NCI-H146 (cell line): ENCODE measurements around the gene GUSB.
"Not testable (repeated sequence)": the region's sequence is repeated elsewhere in the genome, so short reads cannot be mapped to it uniquely, and the experiment has no call there.

Experiments
- DNase-seq: peaks from one replicate; lab custom pipeline; 2025; lab: John Stamatoyannopoulos, UW

The GUSB gene

DNA sequence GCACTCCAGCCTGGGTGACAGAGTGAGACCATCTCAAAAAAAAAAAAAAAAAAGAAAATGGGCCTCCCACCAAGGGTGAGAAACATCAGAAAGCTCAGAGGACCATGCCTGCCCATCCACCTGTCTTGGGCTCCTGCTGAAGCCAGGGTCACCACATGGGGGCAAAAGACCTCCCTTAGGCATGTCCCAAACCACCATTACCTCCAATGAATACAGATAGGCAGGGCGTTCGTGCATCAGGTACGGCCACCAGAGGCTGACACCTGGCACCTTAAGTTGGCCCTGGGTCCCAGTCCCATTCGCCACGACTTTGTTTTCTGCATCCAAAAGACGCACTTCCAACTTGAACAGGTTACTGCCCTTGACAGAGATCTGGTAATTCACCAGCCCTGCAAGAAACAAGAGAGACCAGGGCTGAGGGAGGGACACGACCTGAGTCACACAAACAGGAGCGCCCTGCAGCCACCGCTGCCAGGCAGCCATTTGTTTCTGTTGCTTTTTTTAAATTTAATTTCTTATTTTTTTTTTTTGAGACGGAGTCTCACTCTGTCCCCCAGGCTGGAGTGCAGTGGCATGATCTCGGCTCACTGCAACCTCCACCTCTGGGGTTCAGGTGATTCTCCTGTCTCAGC lies 6.1 kb downstream of the GUSB start:
- DNase-seq: no peak

DNA sequence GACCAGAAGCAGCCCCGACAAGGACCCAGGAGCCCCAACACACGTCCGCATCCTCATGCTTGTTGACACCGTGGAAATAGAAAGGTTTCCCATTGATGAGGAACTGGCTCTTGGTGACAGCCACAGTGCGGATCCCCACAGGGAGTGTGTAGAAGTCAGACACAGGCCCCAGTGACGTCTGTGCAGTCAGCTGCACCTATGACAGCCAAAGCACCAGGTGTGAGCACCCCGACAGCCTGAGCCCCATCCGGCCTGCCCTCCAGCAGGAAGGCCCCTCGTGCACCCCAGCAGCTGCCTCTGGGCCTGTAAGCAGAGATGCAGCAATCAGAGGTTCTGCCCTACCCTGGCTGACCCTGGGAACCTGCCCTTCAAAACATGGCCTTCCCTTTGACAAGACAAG lies 7.1 kb downstream of the GUSB start:
- DNase-seq: no peak

DNA sequence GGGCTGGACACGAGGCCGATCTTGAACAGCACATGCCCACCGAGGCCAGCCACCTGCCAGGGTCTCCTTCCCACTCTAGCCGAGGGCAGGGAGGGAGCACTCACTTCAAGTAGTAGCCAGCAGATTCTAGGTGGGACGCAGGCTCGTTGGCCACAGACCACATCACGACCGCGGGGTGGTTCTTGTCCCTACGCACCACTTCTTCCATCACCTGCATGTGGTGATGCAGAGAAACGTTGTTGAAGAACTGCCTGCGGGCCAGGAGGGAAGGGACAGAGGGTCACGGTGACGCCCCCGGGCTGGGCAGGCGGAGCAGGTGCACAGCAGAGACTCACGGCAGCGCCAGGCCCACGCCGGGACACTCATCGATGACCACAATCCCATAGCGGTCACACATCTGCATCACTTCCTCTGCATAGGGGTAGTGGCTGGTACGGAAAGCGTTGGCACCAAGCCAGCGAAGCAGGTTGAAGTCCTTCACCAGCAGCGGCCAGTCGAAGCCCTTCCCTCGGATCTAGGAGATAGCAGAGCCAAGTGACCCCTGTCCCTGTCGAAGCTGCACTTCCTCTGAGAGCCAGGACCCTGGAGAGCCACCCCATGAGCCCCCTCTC lies 7.7 kb downstream of the GUSB start:
- no peak for DNase-seq

DNA sequence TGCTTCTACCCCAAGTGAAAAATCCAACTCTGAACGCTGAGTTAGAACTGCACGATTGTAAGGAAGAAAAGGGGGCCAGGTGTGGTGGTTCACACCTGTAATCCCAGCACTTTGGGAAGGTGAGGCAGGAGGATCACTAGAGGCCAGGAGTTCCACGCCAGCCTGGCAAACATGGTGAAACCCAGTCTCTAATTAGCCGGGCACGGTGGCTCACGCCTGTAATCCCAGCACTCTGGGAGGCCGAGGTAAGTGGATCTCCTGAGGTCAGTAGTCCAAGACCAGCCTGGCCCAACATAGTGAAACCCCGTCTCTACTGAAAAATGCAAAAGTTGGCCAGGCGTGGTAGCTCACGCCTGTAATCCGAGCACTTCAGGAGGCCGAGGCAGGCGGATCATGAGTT lies 9.0 kb downstream of the GUSB start:
- no peak for DNase-seq

DNA sequence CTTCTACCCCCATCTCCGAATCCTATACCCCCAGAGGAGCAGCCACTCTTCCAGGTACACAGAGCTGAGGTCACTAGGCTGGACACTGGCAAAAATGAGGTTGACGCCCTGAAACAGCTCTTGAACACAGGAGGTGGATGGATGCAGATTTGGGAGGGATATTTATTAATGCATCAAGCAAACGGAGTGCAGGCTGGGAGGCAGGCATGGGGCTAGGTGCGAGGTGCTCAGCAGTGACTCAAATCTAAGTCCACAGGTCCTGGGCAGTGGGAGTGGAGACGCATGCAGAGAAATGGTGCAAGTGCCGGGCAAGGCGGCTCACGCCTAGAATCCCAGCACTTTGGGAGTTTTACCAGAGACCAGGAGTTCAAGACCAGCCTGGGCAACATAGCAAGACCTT lies 11.0 kb downstream of the GUSB start:
- no peak for DNase-seq

DNA sequence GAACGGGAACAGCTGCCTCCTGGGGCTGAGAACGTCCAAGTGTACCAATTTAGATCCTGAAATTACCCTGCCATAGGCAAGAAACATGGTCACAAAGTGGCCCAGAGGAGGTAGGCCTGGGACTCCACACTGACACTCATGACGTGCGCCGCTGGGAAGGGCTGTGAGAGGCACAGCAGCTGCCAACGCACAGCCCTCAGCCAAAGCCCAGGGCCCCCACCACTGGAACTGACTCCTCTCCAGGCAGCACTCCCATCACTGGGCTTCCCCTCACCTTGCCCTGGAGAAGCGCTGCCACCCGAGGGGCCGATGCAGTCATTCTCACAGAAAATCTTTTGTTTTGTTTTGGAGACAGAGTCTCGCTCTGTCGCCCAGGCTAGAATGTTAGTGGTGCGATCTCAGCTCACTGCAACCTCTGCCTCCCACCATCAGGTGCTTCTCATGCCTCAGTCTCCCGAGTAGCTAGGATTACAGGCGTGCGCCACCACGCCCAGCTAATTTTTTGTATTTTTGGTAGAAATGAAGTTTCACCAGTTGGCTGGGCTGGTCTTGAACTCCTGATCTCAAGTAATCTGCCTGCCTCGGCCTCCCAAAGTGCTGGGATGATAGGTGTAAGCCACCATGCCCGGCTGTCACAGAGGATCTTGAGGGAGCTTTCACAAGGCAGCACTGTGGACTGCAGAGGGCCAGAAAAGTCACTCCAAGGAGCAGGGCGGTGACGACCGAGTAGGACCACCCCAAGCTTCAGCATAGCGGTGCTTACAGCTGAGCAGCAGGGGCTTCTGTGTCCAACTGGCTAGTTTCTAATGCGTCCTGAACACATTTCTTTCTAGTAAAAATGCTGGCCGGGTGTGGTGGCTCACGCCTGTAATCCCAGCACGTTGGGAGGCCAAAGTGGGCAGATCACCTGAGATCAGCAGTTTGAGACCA lies 13.5 kb downstream of the GUSB start:
- DNase-seq: no peak

DNA sequence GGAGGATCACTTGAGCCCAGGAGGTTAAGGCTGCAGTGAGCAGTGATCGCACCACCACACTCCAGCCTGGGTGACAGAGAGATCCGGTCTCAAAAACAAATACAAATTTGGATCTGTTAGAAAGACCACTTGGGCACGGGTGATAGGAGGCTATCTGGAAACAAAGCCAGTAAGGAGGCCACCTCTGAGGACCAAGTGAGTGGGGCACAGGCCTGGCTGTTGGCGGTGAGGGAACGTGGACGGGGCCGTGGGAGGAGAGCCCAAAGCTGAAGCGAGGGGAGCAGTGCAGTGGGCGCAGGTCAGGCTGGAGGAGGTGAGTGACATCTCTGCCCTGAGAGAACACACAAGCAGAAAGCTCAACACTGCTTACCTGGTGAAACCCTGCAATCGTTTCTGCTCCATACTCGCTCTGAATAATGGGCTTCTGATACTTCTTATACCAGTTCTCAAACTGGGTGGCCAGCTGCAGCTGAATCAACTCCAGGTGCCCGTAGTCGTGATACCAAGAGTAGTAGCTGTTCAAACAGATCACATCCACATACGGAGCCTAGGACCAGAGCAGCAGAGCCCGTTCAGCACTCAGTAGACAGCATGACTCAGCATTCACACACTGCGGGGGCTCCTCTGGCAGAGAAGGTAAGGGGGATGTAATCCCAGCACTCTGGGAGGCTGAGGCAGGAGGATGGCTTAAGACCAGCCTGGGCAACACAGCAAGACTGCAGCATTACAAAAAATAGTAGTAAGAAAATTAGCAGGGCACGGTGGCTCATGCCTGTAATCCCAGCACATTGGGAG lies 14.5 kb downstream of the GUSB start:
- no peak for DNase-seq

DNA sequence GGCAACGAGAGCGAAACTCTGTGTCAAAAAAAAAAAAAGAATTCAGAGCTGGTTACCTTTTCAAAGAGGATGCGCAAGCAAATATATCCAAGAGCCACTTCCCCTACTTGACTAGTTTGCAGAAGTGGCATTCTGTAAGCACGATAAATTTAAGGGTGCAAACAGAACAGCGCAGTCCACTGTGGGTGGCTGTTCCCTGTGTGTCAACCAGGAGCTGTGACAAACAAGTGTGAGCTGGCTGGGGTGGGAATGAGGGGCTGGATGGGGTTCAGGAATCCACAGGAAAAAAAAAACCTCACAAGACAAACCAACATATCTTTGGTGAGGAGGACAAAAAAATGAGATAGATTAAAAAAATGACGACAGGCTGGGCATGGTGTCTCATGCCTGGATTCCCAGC lies 15.9 kb downstream of the GUSB start:
- no peak for DNase-seq

DNA sequence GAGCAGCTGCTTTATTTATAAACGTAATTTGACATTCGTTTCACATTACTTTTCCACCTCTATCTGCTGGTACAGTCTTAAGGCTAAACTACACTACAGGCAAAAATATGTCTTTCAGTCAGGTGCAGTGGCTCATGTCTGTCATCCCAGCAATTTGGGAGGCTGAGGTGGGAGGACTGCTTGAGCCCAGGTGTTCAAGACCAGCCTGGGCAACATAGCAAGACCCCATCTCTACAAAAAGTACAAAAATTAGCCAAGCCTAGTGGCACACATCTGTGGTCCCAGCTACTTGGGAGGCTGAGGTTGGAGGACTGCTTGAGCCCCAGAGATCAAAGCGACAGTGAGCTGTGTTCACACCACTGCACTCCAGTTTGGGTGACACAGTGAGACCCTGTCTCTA lies 17.3 kb downstream of the GUSB start:
- not testable (repeated sequence) for DNase-seq

DNA sequence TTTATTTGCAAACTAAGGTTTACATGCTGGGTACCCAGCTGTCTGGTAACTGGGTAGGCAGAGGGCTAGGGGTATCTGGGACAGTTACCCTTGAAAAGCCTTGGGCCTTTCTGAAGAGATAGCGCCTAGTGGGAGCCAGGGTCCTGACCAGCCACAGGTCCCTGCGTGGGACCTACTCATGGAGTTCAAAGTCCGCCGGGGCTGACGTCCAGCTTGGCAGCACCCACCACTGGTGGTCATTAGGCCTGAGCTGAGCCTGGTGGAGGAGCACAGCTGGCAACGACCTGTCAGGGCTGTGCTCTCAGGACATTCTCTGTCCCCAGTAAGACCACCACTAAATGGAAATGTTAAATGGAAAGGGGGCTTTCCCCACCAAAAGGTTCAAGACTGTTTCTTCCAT lies 20.0 kb downstream of the GUSB start:
- DNase-seq: no peak

DNA sequence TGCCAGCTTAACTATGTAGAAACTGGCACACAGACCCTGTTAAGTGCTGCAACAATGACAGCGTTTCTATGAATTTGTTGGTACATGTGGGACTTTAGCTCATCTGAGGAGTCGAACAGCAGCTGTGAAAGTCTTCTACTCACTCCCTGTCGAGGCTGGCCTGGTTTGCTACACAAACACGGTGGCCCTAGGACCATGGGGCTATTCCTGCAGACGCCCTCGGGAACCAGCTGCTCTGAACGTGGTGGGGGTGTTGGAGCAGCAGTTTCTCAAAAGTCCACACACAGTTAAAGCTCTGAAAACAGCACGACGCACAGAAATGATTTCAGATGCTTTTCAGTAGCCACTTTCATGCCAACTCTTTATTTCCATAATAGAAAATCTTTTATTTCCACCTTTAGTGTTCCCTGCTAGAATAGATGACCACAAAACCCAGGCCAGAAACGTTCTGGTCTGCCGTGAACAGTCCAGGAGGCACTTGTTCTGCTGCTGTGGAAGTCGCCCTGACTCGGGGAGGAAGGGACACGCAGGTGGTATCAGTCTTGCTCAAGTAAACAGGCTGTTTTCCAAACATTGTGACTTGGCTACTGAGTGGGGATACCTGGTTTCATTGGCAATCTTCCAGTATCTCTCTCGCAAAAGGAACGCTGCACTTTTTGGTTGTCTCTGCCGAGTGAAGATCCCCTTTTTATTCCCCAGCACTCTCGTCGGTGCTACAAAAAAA lies 21.5 kb downstream of the GUSB start:
- no peak for DNase-seq

DNA sequence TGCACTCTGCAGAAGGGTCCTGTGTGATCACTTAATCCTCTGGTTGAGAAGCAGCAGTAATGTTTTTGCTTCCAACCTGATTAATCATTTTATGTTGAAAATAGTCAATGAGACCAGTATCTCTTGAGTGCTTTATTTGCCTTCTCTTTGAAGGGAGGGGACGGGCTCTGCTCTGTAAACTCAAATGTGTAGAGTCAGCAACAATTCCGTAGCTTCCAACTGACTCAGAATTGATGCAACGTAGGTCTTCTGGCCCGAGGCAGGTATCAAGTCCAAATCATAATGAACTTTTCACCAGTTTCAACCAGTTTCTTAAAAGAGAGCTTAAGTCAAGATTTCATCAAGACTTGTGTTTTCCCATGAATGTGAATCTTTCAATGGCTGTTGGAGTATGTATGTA lies 26.3 kb downstream of the GUSB start:
- DNase-seq: no peak

DNA sequence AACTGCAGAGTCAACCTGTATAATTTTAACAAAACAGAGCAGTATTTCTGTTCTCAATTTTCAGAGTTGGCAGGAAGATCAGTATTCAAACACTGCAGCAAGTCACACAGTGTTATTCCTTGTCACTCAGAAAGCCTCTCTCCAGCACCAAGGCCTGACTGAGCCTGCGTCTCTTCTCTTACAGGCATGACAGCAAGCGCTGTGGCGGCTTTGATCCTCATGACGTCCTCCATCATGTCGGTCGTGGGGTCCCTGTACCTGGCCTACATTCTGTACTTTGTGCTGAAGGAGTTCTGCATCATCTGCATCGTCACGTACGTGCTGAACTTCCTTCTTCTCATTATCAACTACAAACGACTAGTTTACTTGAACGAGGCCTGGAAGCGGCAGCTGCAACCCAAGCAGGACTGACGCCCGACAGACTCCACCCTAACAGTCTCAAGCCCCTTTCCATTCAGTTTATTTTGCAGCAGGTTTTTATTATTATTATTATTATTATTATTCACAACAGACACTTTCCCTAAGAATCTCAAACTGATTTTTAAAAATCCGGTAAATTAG lies 28.0 kb downstream of the GUSB start:
- no peak for DNase-seq

DNA sequence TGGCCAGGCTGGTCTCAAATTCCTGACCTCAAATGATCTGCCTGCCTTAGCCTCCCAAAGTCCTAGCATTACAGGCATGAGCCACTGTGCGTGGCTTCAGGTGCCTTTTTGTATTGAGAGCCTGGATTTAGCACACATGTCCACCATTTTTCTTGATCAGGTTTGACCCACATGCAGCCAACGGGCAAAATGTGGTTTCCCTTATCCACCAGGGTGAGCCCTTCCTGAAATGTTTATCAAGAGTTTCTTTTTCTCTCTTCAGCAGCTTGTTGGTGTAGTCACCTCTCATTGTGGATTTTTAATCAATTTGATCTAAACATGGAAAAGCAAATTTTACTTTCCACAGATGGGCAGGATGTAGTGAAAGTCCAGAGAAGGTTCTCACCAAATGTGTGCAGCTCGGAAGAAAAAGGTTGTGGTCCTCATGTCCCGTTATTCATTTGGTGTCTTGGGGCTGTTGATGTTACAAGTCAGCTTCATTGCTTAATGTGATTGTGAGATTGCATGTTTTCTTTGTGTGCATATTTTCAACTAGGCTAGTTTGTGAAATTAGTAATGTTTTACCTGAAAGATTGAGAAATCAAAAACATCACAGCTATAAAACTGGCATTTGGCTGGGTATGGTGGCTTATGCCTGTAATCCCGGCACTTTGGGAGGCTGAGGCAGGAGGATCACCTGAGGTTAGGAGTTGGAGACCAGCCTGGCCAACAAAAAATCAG lies 28.9 kb downstream of the GUSB start:
- no peak for DNase-seq

DNA sequence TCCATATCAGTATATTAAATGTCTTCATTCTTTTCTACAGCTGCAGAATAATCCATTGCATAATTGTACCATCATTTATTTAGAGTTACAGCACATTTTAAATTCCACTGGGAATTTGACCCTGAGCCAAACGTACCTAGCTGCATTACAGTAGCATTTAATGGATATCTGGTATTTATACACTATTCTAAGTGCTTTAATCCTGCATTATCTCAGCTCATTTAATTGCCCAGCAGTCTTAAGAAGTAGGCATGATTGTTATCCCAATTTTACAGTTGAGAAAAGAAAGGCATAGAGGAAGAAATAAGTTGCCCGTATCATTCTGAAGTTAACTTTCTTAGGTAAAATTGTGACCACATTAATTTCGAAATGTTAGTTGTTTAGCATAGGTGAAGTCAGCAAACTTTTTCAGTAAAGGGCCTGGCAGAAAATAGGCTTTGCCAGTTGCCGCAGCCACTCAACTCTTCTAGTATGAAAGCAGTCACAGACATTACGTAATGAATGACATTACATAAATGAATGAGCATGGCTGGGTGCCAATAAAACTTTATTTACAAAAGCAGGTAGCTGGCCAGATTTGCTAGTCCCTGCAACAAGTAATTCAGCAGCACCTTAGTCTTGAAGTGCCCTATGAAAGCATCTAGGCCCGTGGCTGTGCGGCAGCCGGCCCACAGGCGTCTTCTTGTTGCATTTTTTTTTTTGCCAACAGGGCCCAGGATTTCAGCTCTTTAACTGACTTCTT lies 30.0 kb downstream of the GUSB start:
- no peak for DNase-seq

DNA sequence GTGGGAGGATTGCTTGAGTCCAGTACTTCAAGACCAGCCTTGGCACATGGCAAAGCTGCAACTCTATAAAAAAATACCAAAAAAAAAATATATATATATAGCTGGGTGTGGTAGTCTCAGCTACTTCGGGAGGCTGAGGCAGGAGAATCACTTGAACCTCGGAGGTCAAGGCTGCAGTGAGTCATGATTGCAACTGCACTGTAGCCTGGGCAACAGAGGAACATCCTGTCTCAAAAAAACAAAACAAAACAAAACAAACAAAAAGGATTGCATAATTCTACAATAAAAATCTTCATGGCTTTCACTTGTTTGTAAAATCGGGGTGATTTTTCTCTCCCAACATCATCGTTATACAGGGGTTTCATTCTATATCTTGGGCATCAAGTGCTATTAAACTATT lies 35.1 kb downstream of the GUSB start:
- no peak for DNase-seq

DNA sequence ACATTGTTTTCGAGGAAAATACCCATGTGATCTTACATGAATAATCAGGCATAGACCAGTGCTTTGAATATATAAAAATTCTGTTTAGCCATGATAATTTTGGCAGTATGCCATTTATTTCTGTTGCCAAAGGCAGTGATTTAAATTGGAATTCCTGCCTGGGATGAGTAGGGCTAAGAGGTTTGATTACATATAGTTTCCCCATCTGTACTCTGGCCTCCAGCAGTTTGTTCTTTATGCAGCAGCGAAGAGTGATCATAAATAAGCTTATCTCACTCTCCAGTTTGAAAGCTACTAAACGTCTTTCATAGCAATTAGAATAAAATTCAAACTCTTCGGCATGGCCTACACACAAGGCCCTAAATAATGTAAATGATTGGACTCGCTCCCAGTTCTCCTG lies 36.2 kb downstream of the GUSB start:
- not testable (repeated sequence) for DNase-seq

DNA sequence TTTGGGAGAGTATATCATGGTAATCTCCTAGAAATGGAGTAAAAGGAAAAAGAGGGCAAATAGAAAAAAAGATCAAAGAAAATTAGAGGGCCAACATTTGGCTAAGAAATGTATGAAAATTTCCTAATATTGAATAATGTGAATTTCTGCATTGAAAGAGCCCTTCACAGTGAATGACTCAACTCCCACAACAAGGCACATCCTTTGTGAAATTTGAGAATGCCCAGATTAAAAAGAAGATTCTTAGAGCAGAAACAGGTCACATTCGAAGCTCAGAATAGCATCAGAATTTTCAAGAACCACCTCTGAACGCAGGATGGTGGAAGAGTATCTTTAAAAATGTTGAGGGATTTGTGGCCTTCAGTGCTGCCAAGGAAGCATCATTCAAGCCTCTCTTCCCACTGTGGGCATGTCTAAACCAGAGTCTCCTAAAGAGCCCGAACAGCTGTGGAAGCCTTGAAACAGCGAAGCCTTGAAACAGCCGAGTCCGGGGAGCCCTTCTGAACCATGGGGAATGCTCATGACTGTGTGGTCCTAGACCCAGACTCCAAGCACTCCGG lies 43.6 kb downstream of the GUSB start:
- no peak for DNase-seq

DNA sequence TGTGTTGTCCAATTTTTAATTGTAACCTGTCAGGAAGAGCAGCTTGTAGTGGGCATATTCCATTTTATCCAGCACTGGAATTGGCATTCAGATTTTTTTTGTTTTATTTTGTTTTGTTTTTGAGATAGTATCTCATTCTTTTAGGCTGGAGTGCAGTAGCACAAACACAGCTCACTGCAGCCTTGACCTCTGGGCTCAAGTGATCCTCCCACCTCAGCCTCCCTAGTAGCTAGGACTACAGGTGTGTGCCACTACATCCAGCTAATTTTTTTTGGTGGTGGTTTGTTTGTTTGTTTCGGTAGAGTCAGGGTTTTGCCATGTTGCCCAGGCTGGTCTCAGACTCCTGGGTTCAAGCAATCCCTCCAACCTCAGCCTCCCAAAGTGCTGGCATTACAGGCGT lies 44.7 kb downstream of the GUSB start:
- DNase-seq: no peak

DNA sequence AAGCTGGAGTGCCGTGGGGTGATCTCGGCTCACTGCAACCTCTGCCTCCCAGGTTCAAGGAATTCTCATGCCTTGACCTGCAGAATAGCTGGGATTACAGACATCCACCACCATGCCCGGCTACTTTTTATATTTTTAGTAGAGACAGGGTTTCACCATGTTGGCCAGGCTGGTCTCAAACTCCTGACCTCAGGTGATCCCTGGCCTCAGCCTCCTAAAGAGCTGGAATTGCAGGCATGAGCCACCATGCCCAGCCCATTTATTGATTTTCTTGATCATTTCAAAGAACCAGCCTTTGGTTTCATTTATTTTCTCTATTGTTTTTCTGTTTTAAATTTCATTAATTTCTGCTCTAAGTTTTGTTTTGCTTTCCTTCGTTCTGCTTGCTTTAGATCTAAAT lies 50.3 kb downstream of the GUSB start:
- no peak for DNase-seq
